Subcutaneous preadipocyte (primary cell): Measurements from ENCODE around the gene KDM7A. TPM values are rescaled to one million over a fixed set of nuclear protein-coding genes. Genes with fewer than 3 reads are reported as not detected.

Experiments used
- small RNA-seq: library from RNA; depleted of rRNA; stranded (forward); fragments of <200 nt; gene quantifications from one replicate; pipeline ENCODE3, GENCODE V24; 2012
- total RNA-seq: library from RNA; depleted of rRNA; stranded (reverse); fragments of >200 nt; gene quantifications from 2 replicates; pipeline ENCODE4 v1.2.3, GENCODE V29; 2012

The KDM7A gene
- 4.1 and 6.6 TPM in 2 replicates for total RNA-seq

DNA sequence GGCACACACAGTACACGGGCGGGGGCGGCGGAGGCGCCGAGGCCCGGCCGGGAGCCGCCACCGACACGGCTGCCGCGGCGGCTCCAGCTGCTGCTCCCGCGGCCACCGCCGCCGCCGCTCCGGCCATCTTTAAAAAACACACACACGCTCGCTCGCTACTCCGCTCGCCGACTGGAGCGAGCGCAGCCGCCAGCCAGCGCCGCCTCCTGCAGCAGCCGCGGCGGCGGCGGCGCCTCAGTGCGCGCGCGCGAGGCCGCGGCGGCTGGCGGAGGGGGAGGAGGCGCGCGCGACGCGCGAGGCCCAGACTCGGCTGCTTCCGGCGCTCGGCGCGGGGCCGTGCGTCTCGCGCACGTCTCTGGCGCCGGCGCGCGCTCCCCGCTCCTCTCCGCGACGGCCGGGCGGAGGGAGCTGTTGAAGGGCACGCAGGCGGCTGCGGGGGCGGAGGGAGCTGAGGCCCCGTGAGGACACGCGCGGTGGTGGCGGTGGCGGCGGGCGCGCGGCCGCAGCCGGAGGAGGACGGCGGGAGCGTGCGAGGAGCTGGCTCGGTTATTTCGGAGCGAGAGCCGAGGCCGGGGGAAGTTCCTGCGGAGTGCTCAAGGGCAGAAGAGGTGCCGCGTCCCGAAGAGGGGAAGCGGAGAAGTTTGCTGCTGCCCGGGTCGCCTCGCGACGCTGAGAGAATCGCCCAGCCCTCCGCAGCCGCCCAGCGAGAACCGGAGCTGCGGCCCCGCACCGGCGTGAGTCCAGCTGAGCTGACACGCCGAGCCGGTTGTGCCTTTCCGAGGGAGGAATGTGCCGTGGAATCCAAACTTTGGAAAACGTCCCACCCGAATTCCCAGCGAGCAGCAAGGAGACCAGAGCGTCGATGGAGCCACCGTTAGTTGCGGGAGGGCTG lies at the start of gene KDM7A:
Gene KDM7A (minus strand): TSS at position 173 of the 892 bp plus-strand sequence. CDS start 46 bp downstream, at position 127.

GRCh38 chr7:140062528-140063299 lies 114.1 kb downstream of the KDM7A start, which contains the start of gene PARP12:
TSS of gene PARP12 (minus strand) at chr7:140062951. CDS start at chr7:140062847, 104 bp downstream.

Small RNAs within 50 kb of the gene (small RNA-seq; reads per million reads assigned to genes)
- gene RF00019 (not detected), gene RNU6-797P (not detected)

Other genes with a start within 250 kb of the KDM7A start
- 20.6 and 20.9 TPM in 2 replicates for gene PARP12, start 114.0 kb downstream of the KDM7A start, total RNA-seq
- 52.2 and 58.5 TPM in 2 replicates for gene SLC37A3, start 221.5 kb upstream of the KDM7A start, total RNA-seq
- gene RAB19, start 227.1 kb upstream of the KDM7A start, total RNA-seq = not detected in 2 replicates